ENCODE results near the gene LILRB3.
"Not testable (repeated sequence)": the region's sequence is repeated elsewhere in the genome, so short reads cannot be mapped to it uniquely, and the experiment has no call there.

The LILRB3 gene

DNA sequence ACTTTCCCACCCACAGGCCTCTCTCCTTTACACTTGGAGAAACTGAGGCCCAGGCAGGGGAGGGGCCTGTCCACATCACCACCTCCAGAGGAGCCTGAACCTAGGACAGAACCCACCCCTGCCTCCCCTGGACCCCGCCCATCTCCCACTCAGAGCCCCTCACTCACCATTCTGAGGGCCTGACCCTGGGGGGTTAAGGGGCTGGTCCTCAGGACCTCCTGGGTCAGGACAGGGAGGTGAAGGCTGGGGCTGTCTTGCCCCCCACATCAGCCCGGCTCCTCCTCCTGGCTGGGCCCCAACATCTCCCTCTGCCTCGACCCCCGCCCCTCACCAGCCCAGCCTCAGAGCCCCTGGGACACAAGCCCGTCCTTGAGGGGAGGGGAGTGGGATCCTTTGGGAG lies 3.1 kb downstream of the LILRB3 start:
- not testable (repeated sequence) for H3K27ac ChIP-seq (ENCODE audit: low read length); H3K9me3 ChIP-seq (ENCODE audit: control insufficient read depth in 1 of 2, low read length in 2 of 2); H3K36me3 ChIP-seq (ENCODE audit: control insufficient read depth in 1 of 2, insufficient read depth in 2 of 2, low read length in 2 of 2); H3K27me3 ChIP-seq (ENCODE audit: low read depth, low read length); H3K4me1 ChIP-seq (ENCODE audit: control insufficient read depth in 1 of 2, insufficient read depth in 2 of 2, low read length in 2 of 2); H3K4me3 ChIP-seq (ENCODE audit: low read depth in 1 of 2, low read length in 2 of 2)

DNA sequence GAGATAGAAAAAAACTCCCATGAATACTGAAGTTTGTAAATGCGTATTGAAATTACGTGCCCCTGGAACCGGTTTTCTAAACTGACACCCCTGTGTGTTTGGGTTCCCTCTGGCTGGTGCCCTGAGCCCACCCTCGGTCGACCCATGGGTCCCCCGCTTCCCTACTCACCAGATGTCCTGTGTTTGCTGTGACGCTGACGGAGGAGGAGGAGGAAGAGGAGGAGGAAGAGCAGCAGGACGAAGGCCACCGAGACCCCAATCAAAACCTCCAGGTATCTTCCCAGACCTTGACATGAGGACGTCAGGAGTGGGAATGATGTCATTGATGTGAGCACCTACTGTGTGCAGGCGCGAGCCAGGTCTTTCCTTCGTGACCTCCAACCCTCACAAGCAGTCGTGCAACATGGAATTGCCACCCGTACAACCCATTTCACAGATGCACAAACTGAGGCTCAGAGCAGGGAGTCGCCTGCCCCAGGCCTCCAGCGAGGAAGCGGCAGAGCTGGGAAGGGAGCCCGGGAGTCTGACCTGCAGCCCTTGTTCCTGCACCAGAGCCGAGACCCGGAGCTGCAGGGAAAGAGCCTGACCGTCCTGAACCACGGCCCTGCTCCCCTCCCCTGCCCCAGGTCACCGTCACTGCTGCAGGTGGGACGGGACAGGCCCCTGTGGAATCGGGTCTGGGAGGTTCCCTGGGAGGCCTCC lies 3.7 kb downstream of the LILRB3 start:
- H3K27ac ChIP-seq (ENCODE audit: low read length): no peak overlapping the region
- H3K36me3 ChIP-seq (ENCODE audit: control insufficient read depth in 1 of 2, insufficient read depth in 2 of 2, low read length in 2 of 2): no peaks in the 10 kb centered on the region
- H3K4me3 ChIP-seq (ENCODE audit: low read depth in 1 of 2, low read length in 2 of 2): no peak overlapping the region
- no peaks in the 10 kb centered on the region for H3K27me3 ChIP-seq (ENCODE audit: low read depth, low read length)
- H3K4me1 ChIP-seq (ENCODE audit: control insufficient read depth in 1 of 2, insufficient read depth in 2 of 2, low read length in 2 of 2): no peaks in the 10 kb centered on the region
- H3K9me3 ChIP-seq (ENCODE audit: control insufficient read depth in 1 of 2, low read length in 2 of 2): no peaks in the 10 kb centered on the region

DNA sequence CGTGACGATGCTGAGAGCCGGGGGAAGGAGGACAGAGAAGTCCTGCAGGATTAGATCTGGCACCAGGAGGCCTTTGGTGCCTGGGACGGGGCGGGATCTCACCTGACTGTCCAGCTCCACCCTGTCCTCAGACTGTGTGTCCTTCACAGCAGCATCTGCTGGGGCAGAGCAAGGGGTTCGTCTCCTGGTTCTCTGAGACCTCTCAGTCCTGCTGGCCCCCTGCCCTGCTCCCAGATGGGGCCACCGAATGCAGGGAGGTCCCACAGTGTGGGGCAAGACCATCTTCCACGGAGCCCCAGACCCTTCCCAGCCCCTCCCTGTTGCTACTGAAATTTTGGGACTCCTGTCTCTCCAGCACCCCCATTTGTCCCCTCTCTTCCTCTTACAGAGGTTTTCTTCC lies 4.5 kb downstream of the LILRB3 start:
- Histone ChIP-seq H3K27ac (ENCODE audit: low read length) (no peak overlapping the region), H3K4me3 (ENCODE audit: low read depth in 1 of 2, low read length in 2 of 2) (no peak overlapping the region), H3K4me1 (ENCODE audit: control insufficient read depth in 1 of 2, insufficient read depth in 2 of 2, low read length in 2 of 2) (no peaks in the 10 kb centered on the region), H3K36me3 (ENCODE audit: control insufficient read depth in 1 of 2, insufficient read depth in 2 of 2, low read length in 2 of 2) (no peaks in the 10 kb centered on the region), H3K9me3 (ENCODE audit: control insufficient read depth in 1 of 2, low read length in 2 of 2) (no peaks in the 10 kb centered on the region), H3K27me3 (ENCODE audit: low read depth, low read length) (no peaks in the 10 kb centered on the region)

DNA sequence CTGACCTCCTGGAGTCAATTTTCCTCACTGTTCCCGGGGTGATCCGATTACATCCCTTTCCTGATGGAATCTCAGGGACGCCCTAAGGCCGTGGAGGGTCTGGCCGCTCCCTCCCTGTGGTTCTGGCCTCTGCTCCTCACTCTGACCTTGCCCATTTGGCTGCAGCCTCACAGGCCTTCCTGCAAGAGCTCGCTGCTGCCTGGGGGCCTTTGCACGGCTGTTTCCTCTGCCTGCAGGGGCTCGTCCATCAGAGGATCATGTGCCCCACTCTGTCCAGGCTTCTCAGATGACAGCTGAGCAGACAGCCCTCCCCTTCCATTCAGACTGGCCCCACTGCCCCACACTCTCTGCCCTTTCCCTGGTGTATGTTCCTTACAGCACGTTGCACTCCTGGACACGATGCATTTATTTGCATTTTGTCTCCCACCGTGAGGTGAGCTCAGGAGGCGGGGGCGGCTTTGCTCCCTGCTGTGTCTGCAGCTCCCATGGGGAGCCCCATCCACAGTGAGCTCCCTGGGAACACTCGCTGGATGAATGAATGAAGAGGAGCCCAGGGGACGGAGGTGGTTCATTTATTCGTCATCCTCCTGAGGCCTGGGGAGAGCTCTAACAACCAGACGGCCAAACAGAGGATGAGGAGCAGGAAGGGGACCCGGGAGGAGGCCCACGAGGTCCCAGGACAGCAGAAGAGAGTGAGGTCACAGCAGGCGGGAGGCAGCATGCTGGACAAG lies 5.1 kb downstream of the LILRB3 start:
- H3K4me1 ChIP-seq (ENCODE audit: control insufficient read depth in 1 of 2, insufficient read depth in 2 of 2, low read length in 2 of 2); H3K27me3 ChIP-seq (ENCODE audit: low read depth, low read length); H3K27ac ChIP-seq (ENCODE audit: low read length); H3K36me3 ChIP-seq (ENCODE audit: control insufficient read depth in 1 of 2, insufficient read depth in 2 of 2, low read length in 2 of 2); H3K9me3 ChIP-seq (ENCODE audit: control insufficient read depth in 1 of 2, low read length in 2 of 2); H3K4me3 ChIP-seq (ENCODE audit: low read depth in 1 of 2, low read length in 2 of 2): not testable (repeated sequence)

DNA sequence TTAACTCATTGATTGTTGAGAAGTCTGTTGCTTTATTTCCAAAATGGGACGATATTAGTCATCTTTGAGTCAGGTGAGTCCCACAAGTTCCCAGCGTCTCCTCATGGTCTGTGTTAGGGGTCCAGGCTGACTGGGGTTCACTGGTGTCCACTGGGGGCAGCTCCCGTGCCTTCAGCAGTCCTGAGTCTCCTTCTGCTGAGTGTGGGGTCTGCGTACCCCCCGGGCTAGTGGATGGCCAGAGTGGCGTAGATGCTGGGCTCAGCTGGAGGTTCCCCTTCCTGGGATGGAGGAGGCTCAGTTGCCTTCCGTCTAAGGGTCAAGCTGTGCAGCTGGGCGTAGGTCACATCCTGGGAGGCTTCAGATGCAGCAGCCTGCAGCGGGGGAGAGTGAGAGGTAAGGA lies 5.9 kb downstream of the LILRB3 start:
- no peaks in the 10 kb centered on the region for H3K36me3 ChIP-seq (ENCODE audit: control insufficient read depth in 1 of 2, insufficient read depth in 2 of 2, low read length in 2 of 2)
- H3K4me1 ChIP-seq (ENCODE audit: control insufficient read depth in 1 of 2, insufficient read depth in 2 of 2, low read length in 2 of 2): no peaks in the 10 kb centered on the region
- no peak overlapping the region for H3K4me3 ChIP-seq (ENCODE audit: low read depth in 1 of 2, low read length in 2 of 2)
- no peaks in the 10 kb centered on the region for H3K9me3 ChIP-seq (ENCODE audit: control insufficient read depth in 1 of 2, low read length in 2 of 2)
- no peaks in the 10 kb centered on the region for H3K27me3 ChIP-seq (ENCODE audit: low read depth, low read length)
- H3K27ac ChIP-seq (ENCODE audit: low read length): no peak overlapping the region

DNA sequence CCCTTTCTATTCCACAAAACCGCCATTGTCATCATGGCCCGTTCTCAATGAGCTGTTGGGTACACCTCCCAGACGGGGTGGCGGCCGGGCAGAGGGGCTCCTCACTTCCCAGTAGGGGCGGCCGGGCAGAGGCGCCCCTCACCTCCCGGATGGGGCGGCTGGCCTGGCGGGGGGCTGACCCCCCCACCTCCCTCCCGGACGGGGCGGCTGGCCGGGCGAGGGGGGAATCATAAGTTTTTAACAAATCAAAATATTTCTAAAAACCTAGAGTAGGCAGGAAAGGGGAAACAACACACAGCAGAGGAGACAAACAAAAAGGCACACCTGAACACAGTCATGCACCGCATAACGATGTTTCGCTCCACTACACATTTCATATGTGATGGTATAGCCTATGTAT lies 8.1 kb downstream of the LILRB3 start:
- H3K27ac ChIP-seq (ENCODE audit: low read length); H3K4me3 ChIP-seq (ENCODE audit: low read depth in 1 of 2, low read length in 2 of 2); H3K27me3 ChIP-seq (ENCODE audit: low read depth, low read length); H3K9me3 ChIP-seq (ENCODE audit: control insufficient read depth in 1 of 2, low read length in 2 of 2); H3K36me3 ChIP-seq (ENCODE audit: control insufficient read depth in 1 of 2, insufficient read depth in 2 of 2, low read length in 2 of 2); H3K4me1 ChIP-seq (ENCODE audit: control insufficient read depth in 1 of 2, insufficient read depth in 2 of 2, low read length in 2 of 2): not testable (repeated sequence)

DNA sequence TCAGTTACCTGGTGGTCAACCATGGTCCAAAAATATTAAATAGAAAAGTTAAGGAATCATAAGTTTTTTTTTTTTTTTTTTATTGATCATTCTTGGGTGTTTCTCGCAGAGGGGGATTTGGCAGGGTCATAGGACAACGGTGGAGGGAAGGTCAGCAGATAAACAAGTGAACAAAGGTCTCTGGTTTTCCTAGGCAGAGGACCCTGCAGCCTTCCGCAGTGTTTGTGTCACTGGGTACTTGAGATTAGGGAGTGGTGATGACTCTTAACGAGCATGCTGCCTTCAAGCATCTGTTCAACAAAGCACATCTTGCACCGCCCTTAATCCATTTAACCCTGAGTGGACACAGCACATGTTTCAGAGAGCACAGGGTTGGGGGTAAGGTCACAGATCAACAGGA lies 8.6 kb downstream of the LILRB3 start:
- H3K9me3 ChIP-seq (ENCODE audit: control insufficient read depth in 1 of 2, low read length in 2 of 2); H3K27me3 ChIP-seq (ENCODE audit: low read depth, low read length); H3K27ac ChIP-seq (ENCODE audit: low read length); H3K4me3 ChIP-seq (ENCODE audit: low read depth in 1 of 2, low read length in 2 of 2); H3K36me3 ChIP-seq (ENCODE audit: control insufficient read depth in 1 of 2, insufficient read depth in 2 of 2, low read length in 2 of 2): not testable (repeated sequence)
- H3K4me1 ChIP-seq (ENCODE audit: control insufficient read depth in 1 of 2, insufficient read depth in 2 of 2, low read length in 2 of 2): peaks cover 10 to 12% of the 10 kb centered on the region in 2 donors

DNA sequence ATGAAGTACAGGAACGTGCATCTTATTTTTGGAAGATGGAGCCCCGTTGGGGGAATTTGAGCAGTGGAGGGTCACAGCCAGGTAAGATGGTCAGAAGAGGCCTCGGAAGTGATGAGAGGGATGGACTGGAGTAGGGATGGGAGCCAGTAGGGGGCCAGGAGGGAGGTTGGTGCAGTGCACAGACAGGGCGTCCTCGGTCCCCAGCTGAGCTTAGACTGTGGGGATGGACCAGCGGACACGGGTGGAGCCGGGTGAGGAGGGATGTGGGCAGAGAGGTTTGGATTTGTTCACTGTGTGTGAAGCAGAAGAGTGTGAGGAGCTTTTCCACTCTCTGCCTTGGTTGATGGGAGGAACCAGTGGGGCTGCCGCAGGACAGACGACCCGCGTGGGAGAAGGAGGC lies 11.6 kb downstream of the LILRB3 start:
- H3K27me3 ChIP-seq (ENCODE audit: low read depth, low read length): no peaks in the 10 kb centered on the region
- H3K27ac ChIP-seq (ENCODE audit: low read length): no peak overlapping the region
- peaks cover 17 to 29% of the 10 kb centered on the region in 2 donors for H3K4me1 ChIP-seq (ENCODE audit: control insufficient read depth in 1 of 2, insufficient read depth in 2 of 2, low read length in 2 of 2)
- H3K36me3 ChIP-seq (ENCODE audit: control insufficient read depth in 1 of 2, insufficient read depth in 2 of 2, low read length in 2 of 2): peaks cover 18 to 23% of the 10 kb centered on the region in 2 donors
- H3K9me3 ChIP-seq (ENCODE audit: control insufficient read depth in 1 of 2, low read length in 2 of 2): no peaks in the 10 kb centered on the region
- H3K4me3 ChIP-seq (ENCODE audit: low read depth in 1 of 2, low read length in 2 of 2): no peak overlapping the region

DNA sequence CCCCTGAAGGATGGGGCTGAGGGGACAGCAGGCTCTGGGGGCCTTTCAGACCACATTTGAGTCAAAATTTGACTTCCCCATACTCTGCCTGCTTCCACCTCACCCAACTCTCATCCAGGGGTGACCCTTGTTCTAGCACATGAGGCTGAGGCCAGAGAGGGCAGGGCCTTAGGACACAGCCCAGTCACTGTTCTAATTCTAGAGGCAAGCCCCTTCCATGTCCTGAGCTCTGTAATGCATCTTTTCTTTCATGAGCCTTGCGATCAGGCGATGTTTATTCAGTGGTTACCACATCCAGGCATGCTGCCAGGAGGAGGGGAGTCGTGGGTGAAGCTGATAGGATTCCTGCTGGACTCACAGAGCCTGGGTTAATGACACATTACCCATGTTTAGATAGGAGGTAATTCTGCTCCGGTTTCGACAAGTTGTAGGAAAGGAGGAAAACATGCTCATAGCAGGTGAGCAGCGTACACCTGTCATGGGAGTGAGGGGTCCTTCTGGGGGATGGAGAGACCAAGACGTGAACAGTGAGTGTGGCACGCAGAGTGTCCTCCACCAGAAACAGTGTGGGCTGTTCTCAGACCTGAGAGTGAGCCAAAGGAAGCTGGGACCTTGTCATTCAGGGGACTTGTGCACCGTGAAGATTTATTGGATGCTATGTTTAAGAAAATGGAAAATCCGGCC lies 12.9 kb downstream of the LILRB3 start:
- peak overlapping the region; percentile 8 to 12 for H3K4me3 ChIP-seq (ENCODE audit: low read depth in 1 of 2, low read length in 2 of 2)
- peaks cover 17 to 37% of the 10 kb centered on the region in 2 donors for H3K4me1 ChIP-seq (ENCODE audit: control insufficient read depth in 1 of 2, insufficient read depth in 2 of 2, low read length in 2 of 2)
- H3K36me3 ChIP-seq (ENCODE audit: control insufficient read depth in 1 of 2, insufficient read depth in 2 of 2, low read length in 2 of 2): peaks cover 29 to 34% of the 10 kb centered on the region in 2 donors
- H3K27ac ChIP-seq (ENCODE audit: low read length): peak overlapping the region; percentile 73
- no peaks in the 10 kb centered on the region for H3K9me3 ChIP-seq (ENCODE audit: control insufficient read depth in 1 of 2, low read length in 2 of 2)
- no peaks in the 10 kb centered on the region for H3K27me3 ChIP-seq (ENCODE audit: low read depth, low read length)

DNA sequence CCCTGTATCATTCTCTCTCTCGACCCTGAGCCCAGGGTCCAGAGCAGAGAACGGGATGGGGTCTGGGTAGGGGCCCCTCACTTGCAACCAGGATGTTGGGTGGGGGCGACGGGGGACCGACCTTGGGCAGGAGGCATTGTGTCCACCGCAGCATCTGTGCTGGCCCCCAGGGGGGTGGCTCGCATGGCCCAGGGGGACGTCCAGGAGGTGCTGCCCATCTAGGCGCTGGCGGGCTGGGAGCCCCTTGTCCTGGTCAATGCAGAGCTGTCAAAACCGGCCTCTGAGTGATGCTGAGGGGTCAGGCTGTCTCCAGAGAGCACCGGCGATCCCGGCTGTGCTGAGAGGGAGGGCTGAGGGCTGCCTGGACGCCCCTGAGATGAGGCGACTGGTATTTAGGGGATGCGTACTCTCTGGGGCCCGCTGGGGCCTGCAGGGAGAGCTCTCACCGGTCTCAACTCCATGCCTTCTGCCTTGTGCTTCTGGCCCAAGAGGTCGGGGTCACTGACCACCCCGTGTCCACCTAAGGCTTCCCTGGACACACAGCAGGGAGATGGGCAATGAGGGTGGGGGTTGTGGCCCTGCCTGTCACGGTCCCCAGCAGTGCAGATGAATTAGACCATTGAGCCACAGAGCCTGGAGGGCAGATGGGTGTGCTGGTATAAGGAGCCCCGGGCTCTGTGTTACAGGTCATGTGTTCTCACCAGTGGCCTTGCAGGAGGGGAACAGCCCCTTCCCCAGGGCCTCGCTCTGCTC lies 13.6 kb downstream of the LILRB3 start:
- peaks cover 17 to 43% of the 10 kb centered on the region in 2 donors for H3K4me1 ChIP-seq (ENCODE audit: control insufficient read depth in 1 of 2, insufficient read depth in 2 of 2, low read length in 2 of 2)
- no peaks in the 10 kb centered on the region for H3K9me3 ChIP-seq (ENCODE audit: control insufficient read depth in 1 of 2, low read length in 2 of 2)
- peaks cover 36 to 41% of the 10 kb centered on the region in 2 donors for H3K36me3 ChIP-seq (ENCODE audit: control insufficient read depth in 1 of 2, insufficient read depth in 2 of 2, low read length in 2 of 2)
- H3K27ac ChIP-seq (ENCODE audit: low read length): peak overlapping the region; percentile 73
- H3K27me3 ChIP-seq (ENCODE audit: low read depth, low read length): no peaks in the 10 kb centered on the region
- H3K4me3 ChIP-seq (ENCODE audit: low read depth in 1 of 2, low read length in 2 of 2): peak overlapping the region in 1 of 2 donors; percentile 12

DNA sequence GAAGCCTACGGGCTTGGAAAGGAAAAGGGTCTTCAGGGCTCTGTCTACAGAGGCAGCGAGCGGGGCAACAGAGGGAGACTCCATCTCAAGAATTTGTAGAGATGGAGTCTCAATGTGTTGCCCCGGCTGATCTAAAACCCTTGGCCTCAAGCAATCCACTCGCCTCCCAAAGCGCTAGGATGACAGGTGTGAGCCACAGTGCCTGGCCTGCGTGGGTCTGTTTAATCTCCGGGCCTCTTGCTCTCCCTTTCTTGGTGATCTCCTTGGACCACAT lies 14.1 kb downstream of the LILRB3 start:
- Histone ChIP-seq H3K27ac (ENCODE audit: low read length) (peak overlapping the region; percentile 73), H3K36me3 (ENCODE audit: control insufficient read depth in 1 of 2, insufficient read depth in 2 of 2, low read length in 2 of 2) (peaks cover 40 to 46% of the 10 kb centered on the region in 2 donors), H3K4me1 (ENCODE audit: control insufficient read depth in 1 of 2, insufficient read depth in 2 of 2, low read length in 2 of 2) (peaks cover 17 to 47% of the 10 kb centered on the region in 2 donors), H3K9me3 (ENCODE audit: control insufficient read depth in 1 of 2, low read length in 2 of 2) (no peaks in the 10 kb centered on the region), H3K4me3 (ENCODE audit: low read depth in 1 of 2, low read length in 2 of 2) (peak overlapping the region in 1 of 2 donors; percentile 3), H3K27me3 (ENCODE audit: low read depth, low read length) (no peaks in the 10 kb centered on the region)

All from muscle layer of duodenum (tissue), 2 donors.